ENCODE results near the gene ABCC5. TPM values are rescaled to one million over a fixed set of nuclear protein-coding genes. Genes with fewer than 3 reads are reported as not detected.

ABCC5 gene
- total RNA-seq, 1 donor from 2014 or later, result 18.7 TPM

- TF ChIP-seq CTCF (IDR thresholded peaks at IDR 0.05; ENCODE audit: insufficient read depth, low read length, severe bottlenecking), result no peak
- FAIRE-seq (no peak), DNase-seq (ENCODE audit: low read depth) (no peak)
- Histone ChIP-seq H3K36me3 (ENCODE audit: control insufficient read depth, insufficient read depth, low read length) (peaks cover 18% of the 10 kb centered on the region), H3K4me3 (ENCODE audit: low read depth, low read length) (no peak overlapping the region), H3K27me3 (ENCODE audit: control insufficient read depth, insufficient read depth, low read length) (no peaks in the 10 kb centered on the region)
Observed at GRCh38 chr3:183920416-183920815, 97.3 kb downstream of the ABCC5 start.

GRCh38 chr3:183918178-183918577, 99.5 kb downstream of the ABCC5 start:
- FAIRE-seq (no peak), DNase-seq (ENCODE audit: low read depth) (no peak)
- no peaks in the 10 kb centered on the region for H3K27me3 ChIP-seq (ENCODE audit: control insufficient read depth, insufficient read depth, low read length)
- H3K4me3 ChIP-seq (ENCODE audit: low read depth, low read length), result no peak overlapping the region
- H3K36me3 ChIP-seq (ENCODE audit: control insufficient read depth, insufficient read depth, low read length), result peaks cover 18% of the 10 kb centered on the region
- no peak for TF ChIP-seq CTCF (IDR thresholded peaks at IDR 0.05; ENCODE audit: insufficient read depth, low read length, severe bottlenecking)

GRCh38 chr3:183917776-183918175, 99.9 kb downstream of the ABCC5 start:
- Histone ChIP-seq H3K27me3 (ENCODE audit: control insufficient read depth, insufficient read depth, low read length) (no peaks in the 10 kb centered on the region), H3K36me3 (ENCODE audit: control insufficient read depth, insufficient read depth, low read length) (peaks cover 17% of the 10 kb centered on the region), H3K4me3 (ENCODE audit: low read depth, low read length) (no peak overlapping the region)
- TF ChIP-seq CTCF (IDR thresholded peaks at IDR 0.05; ENCODE audit: insufficient read depth, low read length, severe bottlenecking), result no peak
- DNase-seq (ENCODE audit: low read depth), result no peak
- no peak for FAIRE-seq

- no peak for FAIRE-seq
- no peak overlapping the region for H3K4me3 ChIP-seq (ENCODE audit: low read depth, low read length)
- H3K36me3 ChIP-seq (ENCODE audit: control insufficient read depth, insufficient read depth, low read length), result peaks cover under 1% of the 10 kb centered on the region
- no peak for DNase-seq (ENCODE audit: low read depth)
- H3K27me3 ChIP-seq (ENCODE audit: control insufficient read depth, insufficient read depth, low read length), result no peaks in the 10 kb centered on the region
- no peak for TF ChIP-seq CTCF (IDR thresholded peaks at IDR 0.05; ENCODE audit: insufficient read depth, low read length, severe bottlenecking)
Observed at GRCh38 chr3:183914856-183915255, 102.8 kb downstream of the ABCC5 start.

- Histone ChIP-seq H3K4me3 (ENCODE audit: low read depth, low read length) (no peak overlapping the region), H3K36me3 (ENCODE audit: control insufficient read depth, insufficient read depth, low read length) (no peaks in the 10 kb centered on the region), H3K27me3 (ENCODE audit: control insufficient read depth, insufficient read depth, low read length) (no peaks in the 10 kb centered on the region)
- no peak for DNase-seq (ENCODE audit: low read depth)
- no peak for TF ChIP-seq CTCF (IDR thresholded peaks at IDR 0.05; ENCODE audit: insufficient read depth, low read length, severe bottlenecking)
- no peak for FAIRE-seq
Observed at GRCh38 chr3:183913580-183913920, 104.1 kb downstream of the ABCC5 start.

- DNase-seq (ENCODE audit: low read depth) (peak; percentile 54), FAIRE-seq (no peak)
- no peak for TF ChIP-seq CTCF (IDR thresholded peaks at IDR 0.05; ENCODE audit: insufficient read depth, low read length, severe bottlenecking)
- Histone ChIP-seq H3K4me3 (ENCODE audit: low read depth, low read length) (no peak overlapping the region), H3K27me3 (ENCODE audit: control insufficient read depth, insufficient read depth, low read length) (no peaks in the 10 kb centered on the region), H3K36me3 (ENCODE audit: control insufficient read depth, insufficient read depth, low read length) (no peaks in the 10 kb centered on the region)
Observed at GRCh38 chr3:183912895-183913579, 104.6 kb downstream of the ABCC5 start.

All from bronchial epithelial cell (primary cell).